ENCODE results near the gene UTRN. TPM values are rescaled to one million over a fixed set of nuclear protein-coding genes. Genes with fewer than 3 reads are reported as not detected.
A peak's percentile ranks its signal among the peaks of the same experiment; 100 is the strongest.

UTRN gene
- polyA plus RNA-seq, 1 donor (not counting 4 experiments of a cell fraction or from before 2014, with no cell fraction given): 23.7 TPM

DNA sequence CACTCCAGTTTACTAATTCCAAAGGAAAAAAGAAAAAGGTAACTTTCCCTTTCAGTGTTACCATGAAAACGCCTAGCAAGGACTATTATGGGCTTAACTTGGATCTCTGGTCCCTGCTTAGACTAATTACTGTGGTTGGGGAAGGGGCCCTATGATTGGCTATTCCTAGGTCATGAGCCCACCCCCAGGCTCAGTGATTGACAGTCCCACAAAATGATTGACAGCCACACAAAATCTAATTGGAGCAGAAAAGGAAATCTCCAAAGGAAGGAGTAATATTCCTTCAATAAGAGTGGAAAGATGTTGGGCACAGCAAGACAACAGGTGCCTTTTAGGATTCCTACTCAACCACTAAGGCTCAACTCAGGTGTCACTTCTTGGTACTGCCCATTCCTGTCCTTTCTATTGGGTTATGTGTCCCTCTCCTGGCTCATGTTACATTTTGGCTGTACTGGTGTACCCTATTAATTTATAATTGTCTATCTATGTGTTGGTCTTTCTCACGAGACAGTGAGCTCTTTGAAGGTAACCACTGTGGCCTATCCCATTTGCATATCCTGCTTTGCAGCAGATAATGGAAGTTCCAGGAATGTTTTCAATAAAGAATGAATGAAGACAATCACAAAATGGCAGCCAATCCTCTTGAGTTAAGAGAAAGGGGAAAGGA is 5.5 kb upstream of the UTRN start:
- no peak overlapping the region for H3K27ac ChIP-seq (ENCODE audit: control insufficient read depth, insufficient read depth, low read length)

DNA sequence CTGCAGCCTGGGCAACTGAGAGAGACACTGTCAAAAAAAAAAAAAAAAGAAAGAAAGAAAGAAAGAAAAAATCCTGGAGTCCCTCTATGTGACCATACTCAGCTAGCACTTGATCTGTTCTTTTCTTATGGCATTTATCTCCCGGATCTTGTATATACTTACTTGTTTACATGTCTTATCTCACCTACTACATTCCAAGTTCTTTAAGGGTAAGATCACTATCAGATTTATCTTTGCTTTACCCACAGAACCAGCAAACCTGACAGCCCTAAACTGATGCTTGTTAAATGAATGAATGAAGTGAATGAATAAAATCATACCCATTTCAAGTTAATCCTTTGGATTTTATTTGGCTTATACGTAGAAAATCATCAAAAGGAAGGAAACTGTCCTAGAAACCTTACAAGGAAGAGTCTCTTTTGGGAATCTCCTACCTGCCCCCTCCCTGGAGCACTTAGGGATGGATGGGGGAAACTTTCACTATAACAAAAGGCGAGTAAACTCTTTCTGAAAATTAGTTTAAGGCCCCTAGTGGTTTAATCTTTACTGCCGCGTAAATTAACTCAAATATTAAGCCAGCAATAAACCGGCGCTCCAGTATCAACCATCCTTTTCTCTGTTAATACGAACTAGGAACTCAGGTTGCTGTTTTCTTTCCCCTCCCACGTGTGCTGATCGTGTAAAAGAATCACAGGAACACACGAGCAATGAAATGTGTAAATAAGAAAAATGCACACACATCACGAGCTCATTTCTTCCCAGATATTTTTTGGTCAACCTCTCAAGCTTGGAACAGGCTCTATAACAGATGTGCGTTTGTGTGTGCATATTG is 1.3 kb upstream of the UTRN start:
- no peaks in the 10 kb centered on the region for H3K79me2 ChIP-seq (ENCODE audit: control insufficient read depth, insufficient read depth, low read length)
- no peaks in the 10 kb centered on the region for H4K20me1 ChIP-seq (ENCODE audit: control insufficient read depth, extremely low read depth, insufficient read depth, low read length)
- H3K9me1 ChIP-seq (ENCODE audit: control insufficient read depth, extremely low read depth, insufficient read depth, low read length): no peaks in the 10 kb centered on the region
- H3K4me1 ChIP-seq (ENCODE audit: control insufficient read depth, extremely low read depth, insufficient read depth, low read length): peaks cover 12% of the 10 kb centered on the region
- H3K9me3 ChIP-seq (ENCODE audit: control insufficient read depth, low read depth, low read length): no peaks in the 10 kb centered on the region
- FAIRE-seq (no peak), DNase-seq (ENCODE audit: low read depth, low spot score) (no peak)
- peak overlapping the region; percentile 19 for H2AFZ ChIP-seq (ENCODE audit: control insufficient read depth, low read length)
- TF ChIP-seq EZH2 (IDR thresholded peaks at IDR 0.05; ENCODE audit: low read length): no peak
- TF ChIP-seq, protein P1, sequence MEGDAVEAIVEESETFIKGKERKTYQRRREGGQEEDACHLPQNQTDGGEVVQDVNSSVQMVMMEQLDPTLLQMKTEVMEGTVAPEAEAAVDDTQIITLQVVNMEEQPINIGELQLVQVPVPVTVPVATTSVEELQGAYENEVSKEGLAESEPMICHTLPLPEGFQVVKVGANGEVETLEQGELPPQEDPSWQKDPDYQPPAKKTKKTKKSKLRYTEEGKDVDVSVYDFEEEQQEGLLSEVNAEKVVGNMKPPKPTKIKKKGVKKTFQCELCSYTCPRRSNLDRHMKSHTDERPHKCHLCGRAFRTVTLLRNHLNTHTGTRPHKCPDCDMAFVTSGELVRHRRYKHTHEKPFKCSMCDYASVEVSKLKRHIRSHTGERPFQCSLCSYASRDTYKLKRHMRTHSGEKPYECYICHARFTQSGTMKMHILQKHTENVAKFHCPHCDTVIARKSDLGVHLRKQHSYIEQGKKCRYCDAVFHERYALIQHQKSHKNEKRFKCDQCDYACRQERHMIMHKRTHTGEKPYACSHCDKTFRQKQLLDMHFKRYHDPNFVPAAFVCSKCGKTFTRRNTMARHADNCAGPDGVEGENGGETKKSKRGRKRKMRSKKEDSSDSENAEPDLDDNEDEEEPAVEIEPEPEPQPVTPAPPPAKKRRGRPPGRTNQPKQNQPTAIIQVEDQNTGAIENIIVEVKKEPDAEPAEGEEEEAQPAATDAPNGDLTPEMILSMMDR (optimal IDR thresholded peaks at IDR 0.05 in 1 of 3, IDR thresholded peaks at IDR 0.05 in 1 of 3, conservative IDR thresholded peaks at IDR 0.05 in 1 of 3; ENCODE audit: extremely low read depth in 1 of 3, insufficient read depth in 2 of 3, low read length in 3 of 3): no peak
- dilution Hi-C loops (cut with MboI; ENCODE audit: extremely low pct_ligation_motif_present, low sequenced_read_pairs): no loop called here
- H3K4me3 ChIP-seq (ENCODE audit: control insufficient read depth in 2 of 3, extremely low read depth in 1 of 3, insufficient read depth in 2 of 3, low read depth in 1 of 3, low read length in 3 of 3): peak overlapping the region in 2 of 3 experiments; percentile 92 to 95
- no peaks in the 10 kb centered on the region for H3K36me3 ChIP-seq (ENCODE audit: control insufficient read depth in 2 of 2, extremely low read depth in 1 of 2, insufficient read depth in 2 of 2, low read length in 2 of 2)
- peak overlapping the region; percentile 85 for H3K4me2 ChIP-seq (ENCODE audit: control insufficient read depth, extremely low read depth, insufficient read depth, low read depth, low read length)
- peak overlapping the region; percentile 67 for H3K27ac ChIP-seq (ENCODE audit: control insufficient read depth, insufficient read depth, low read length)
- H3K9ac ChIP-seq (ENCODE audit: control insufficient read depth, extremely low read depth, insufficient read depth, low read length): peak overlapping the region; percentile 80
- no peaks in the 10 kb centered on the region for H3K27me3 ChIP-seq (ENCODE audit: control insufficient read depth, extremely low read depth, insufficient read depth, low read length)

More for the DNA sequence above, 5.5 kb upstream of the UTRN start:
- H3K79me2 ChIP-seq (ENCODE audit: control insufficient read depth, insufficient read depth, low read length): no peaks in the 10 kb centered on the region
- H2AFZ ChIP-seq (ENCODE audit: control insufficient read depth, low read length): no peak overlapping the region
- dilution Hi-C loops (cut with MboI; ENCODE audit: extremely low pct_ligation_motif_present, low sequenced_read_pairs): no loop called here
- H3K36me3 ChIP-seq (ENCODE audit: control insufficient read depth in 2 of 2, extremely low read depth in 1 of 2, insufficient read depth in 2 of 2, low read length in 2 of 2): no peaks in the 10 kb centered on the region
- DNase-seq (ENCODE audit: low read depth, low spot score) (no peak), FAIRE-seq (no peak)
- no peak overlapping the region for H3K4me3 ChIP-seq (ENCODE audit: control insufficient read depth in 2 of 3, extremely low read depth in 1 of 3, insufficient read depth in 2 of 3, low read depth in 1 of 3, low read length in 3 of 3)
- H4K20me1 ChIP-seq (ENCODE audit: control insufficient read depth, extremely low read depth, insufficient read depth, low read length): no peaks in the 10 kb centered on the region
- H3K4me2 ChIP-seq (ENCODE audit: control insufficient read depth, extremely low read depth, insufficient read depth, low read depth, low read length): no peak overlapping the region
- TF ChIP-seq, protein P1 (optimal IDR thresholded peaks at IDR 0.05 in 1 of 3, IDR thresholded peaks at IDR 0.05 in 1 of 3, conservative IDR thresholded peaks at IDR 0.05 in 1 of 3; ENCODE audit: extremely low read depth in 1 of 3, insufficient read depth in 2 of 3, low read length in 3 of 3): no peak
- TF ChIP-seq EZH2 (IDR thresholded peaks at IDR 0.05; ENCODE audit: low read length): no peak
- H3K4me1 ChIP-seq (ENCODE audit: control insufficient read depth, extremely low read depth, insufficient read depth, low read length): peaks cover 18% of the 10 kb centered on the region
- no peaks in the 10 kb centered on the region for H3K27me3 ChIP-seq (ENCODE audit: control insufficient read depth, extremely low read depth, insufficient read depth, low read length)
- no peak overlapping the region for H3K9ac ChIP-seq (ENCODE audit: control insufficient read depth, extremely low read depth, insufficient read depth, low read length)
- no peaks in the 10 kb centered on the region for H3K9me1 ChIP-seq (ENCODE audit: control insufficient read depth, extremely low read depth, insufficient read depth, low read length)
- H3K9me3 ChIP-seq (ENCODE audit: control insufficient read depth, low read depth, low read length): no peaks in the 10 kb centered on the region
